Mammary epithelial cell (primary cell): ENCODE measurements around the gene RARRES2.

Experiments
- EZH2 ChIP-seq: IDR thresholded peaks from 2 replicates; pipeline ENCODE4 v1.6.1; 2012; ENCODE audit warnings: low read length, inconsistent platforms, borderline replicate concordance
- TF ChIP-seq, protein P1 (sequence below), 2 donors: IDR thresholded peaks in 1 of 2; conservative IDR thresholded peaks in 1 of 2; 2 replicates each; pipeline ENCODE4 v1.5.1; 2011 to 2012; ENCODE audit warnings: inconsistent platforms in 2 of 2, low read length in 2 of 2, mild to moderate bottlenecking in 2 of 2, control low read depth in 1 of 2, low read depth in 1 of 2; ENCODE audit not compliant: insufficient read depth in 1 of 2; ENCODE audit errors: extremely low read depth in 1 of 2

DNA sequence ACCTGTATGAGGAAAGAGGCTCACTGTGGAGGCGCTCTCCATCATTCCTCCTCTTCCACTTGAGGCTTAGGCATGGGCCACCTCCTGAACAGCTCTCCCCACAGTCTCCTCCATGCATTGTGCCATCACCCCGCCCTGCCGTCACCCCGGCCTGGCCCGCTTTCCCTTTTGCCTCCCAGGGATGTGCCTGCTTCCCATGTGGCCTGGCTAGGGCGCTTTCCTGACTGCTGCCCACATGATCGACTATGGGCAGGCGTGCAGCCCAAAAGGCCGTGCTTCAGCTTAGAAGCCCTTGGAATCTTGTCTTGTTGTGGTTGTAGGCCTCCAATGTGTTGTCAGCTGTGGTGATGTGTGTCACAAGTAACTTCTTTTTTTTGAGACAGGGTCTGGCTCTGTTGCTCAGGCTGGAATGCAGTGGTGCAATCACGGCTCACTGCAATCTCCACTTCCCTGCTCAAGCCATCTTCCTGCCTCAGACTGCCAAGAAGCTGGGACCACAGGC lies 16.3 kb downstream of the RARRES2 start:
- TF ChIP-seq, protein P1, sequence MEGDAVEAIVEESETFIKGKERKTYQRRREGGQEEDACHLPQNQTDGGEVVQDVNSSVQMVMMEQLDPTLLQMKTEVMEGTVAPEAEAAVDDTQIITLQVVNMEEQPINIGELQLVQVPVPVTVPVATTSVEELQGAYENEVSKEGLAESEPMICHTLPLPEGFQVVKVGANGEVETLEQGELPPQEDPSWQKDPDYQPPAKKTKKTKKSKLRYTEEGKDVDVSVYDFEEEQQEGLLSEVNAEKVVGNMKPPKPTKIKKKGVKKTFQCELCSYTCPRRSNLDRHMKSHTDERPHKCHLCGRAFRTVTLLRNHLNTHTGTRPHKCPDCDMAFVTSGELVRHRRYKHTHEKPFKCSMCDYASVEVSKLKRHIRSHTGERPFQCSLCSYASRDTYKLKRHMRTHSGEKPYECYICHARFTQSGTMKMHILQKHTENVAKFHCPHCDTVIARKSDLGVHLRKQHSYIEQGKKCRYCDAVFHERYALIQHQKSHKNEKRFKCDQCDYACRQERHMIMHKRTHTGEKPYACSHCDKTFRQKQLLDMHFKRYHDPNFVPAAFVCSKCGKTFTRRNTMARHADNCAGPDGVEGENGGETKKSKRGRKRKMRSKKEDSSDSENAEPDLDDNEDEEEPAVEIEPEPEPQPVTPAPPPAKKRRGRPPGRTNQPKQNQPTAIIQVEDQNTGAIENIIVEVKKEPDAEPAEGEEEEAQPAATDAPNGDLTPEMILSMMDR (conservative IDR thresholded peaks at IDR 0.05 in 1 of 2, IDR thresholded peaks at IDR 0.05 in 1 of 2; ENCODE audit: extremely low read depth in 1 of 2, insufficient read depth in 1 of 2, low read depth in 1 of 2, low read length in 2 of 2), result no peak
- no peak for TF ChIP-seq EZH2
